Measurements from ENCODE around the gene RCBTB2.
"Not testable (repeated sequence)": the region's sequence is repeated elsewhere in the genome, so short reads cannot be mapped to it uniquely, and the experiment has no call there.

Gene RCBTB2

GRCh38 chr13:48492470-48493065 lies 40.3 kb downstream of the RCBTB2 start:
- peak; percentile 81 for DNase-seq

DNA sequence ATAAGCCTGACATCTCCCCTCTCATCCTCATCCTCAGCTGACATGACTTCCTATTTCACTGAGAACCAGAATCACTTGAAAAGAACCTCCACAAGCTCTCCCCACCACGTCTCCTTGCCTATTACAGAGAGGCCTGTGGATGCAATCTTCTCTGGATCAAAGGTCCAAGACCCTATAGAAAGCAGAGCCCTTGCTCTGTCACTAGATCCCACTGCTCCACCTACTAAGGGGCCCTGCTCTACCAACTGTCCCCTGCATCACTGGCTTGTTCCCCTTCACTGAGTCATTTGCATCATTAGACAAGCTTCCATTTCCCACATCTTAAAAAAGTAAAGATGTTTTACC lies 40.8 kb downstream of the RCBTB2 start:
- no peak for DNase-seq

DNA sequence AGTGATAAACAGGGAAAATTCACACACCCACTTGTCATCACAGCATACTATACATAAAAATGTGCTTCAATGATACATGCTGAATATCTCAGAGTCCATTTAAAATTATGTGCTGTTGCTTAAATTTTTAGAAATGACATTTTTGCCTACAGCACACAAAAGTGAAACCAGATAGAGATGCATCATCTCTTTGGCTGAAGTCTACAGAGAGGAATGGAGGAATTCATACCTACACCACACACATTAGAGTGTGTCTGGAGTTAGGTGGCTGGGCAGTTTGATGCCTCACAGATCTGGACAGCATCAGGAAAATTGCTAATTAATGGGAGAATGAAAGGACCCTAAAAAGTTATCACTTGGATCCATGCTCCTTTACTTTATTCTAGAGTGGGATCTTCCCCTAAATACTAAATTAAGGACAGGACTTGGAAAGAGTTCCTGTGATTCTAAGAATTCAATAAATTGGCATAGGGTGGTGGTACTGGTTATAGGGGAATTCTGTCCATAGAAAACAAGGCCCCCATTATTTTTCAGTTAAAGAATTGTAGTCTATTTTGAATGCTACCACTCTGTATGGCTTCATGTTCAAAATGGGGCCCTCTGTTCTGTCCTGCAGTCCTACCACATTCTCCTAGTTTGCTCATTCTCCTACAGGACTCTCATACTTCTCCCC lies 41.3 kb downstream of the RCBTB2 start:
- DNase-seq, result no peak

- no peak for DNase-seq
These were observed 42.6 kb downstream of the RCBTB2 start for GRCh38 chr13:48490241-48490640.

GRCh38 chr13:48489666-48490065 lies 43.2 kb downstream of the RCBTB2 start:
- DNase-seq, result no peak

DNA sequence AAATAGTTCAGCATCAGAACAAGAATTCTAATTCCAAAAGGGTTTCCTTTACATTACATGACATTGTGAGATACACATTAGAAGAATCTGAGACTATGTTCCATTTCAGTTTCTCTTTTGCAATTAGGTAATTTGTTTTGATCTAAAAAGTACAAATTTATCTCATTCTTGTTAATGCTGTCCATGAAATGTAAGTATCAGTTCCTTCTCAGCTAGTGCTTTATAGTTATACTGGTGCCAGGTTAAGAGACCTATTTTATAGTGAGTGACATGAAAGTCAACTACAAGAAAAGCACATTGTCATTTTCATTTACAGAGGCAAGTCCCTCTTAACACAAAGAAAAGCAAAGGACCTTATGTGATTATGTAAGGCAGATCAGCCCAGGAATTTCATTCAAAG lies 43.9 kb downstream of the RCBTB2 start:
- DNase-seq, result no peak

DNA sequence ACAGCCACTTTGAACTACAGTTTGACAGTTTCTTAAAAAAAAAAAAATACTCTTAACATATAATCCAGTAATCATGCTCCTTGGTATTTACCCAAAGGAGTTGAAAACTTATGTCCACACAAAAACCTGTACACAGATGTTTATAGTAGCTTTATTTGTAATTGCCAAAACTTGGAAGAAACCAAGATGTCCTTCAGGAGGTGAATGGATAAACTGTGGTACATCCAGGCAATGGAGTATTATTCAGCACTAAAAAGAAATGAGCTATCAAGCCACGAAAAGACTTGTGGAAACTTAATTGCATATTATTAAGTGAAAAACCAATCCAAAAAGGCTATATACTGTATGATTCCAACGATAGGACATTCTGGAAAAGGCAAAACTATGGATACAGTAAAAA lies 44.9 kb downstream of the RCBTB2 start:
- DNase-seq, result no peak

DNA sequence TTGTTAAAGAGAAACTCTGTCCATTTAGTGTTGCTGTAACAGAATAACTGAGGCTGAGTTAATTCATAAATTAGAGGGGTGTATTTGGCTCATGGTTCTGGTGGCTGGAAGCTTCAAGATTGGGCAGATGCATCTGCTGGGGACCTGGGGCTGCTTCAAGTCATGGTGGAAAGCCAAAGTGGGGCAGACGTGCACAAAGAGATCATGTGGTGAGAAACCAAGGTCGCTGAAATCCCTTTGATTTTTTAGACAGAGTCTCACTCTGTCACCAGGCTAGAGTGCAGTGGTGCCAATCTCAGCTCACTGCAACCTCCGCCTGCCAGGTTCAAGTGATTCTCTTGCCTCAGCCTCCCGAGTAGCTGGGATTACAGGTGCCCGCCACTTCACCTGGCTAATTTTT lies 46.0 kb downstream of the RCBTB2 start:
- no peak for DNase-seq

- DNase-seq, result no peak
These were observed 46.5 kb downstream of the RCBTB2 start for GRCh38 chr13:48486362-48486761.

- DNase-seq, result no peak
These were observed 47.4 kb downstream of the RCBTB2 start for GRCh38 chr13:48485432-48485831.

DNA sequence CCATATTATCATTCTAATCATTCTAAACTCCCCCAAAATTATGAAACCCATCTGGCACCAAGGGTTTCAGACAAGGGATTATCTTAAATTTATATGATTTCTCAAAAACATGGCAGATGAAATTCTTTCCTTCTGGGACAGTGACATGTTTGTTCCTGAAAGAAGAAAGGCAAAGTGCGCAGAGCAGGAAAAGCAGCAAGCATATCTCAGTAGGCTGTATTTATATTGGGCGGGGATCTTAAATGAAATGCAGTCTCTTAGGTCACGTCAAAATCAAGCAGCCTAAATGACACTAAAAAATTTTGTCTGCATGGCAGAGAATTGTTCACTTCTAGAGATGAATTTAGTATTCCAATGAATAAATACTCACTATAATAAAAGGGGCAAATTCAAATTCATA lies 49.3 kb downstream of the RCBTB2 start:
- no peak for DNase-seq

DNA sequence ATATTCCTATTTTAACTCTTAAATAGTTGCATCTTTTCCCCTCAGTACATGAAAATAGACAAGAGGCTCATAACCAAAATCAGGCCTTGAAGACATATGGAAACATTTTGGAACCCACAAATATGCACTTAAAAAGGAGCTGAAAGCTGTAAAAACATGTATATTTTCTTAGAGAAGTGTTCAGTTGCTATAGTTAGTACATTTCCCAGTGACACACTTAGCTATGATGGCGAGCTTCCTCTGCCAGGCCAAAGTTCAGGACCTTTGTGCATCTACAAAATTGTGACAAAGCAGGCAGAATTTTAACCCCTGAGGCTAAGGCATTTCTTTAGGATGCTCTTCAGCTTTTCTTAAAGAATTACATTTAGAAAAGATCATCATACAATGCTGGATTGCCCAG lies 54.5 kb downstream of the RCBTB2 start:
- no peak for DNase-seq

DNA sequence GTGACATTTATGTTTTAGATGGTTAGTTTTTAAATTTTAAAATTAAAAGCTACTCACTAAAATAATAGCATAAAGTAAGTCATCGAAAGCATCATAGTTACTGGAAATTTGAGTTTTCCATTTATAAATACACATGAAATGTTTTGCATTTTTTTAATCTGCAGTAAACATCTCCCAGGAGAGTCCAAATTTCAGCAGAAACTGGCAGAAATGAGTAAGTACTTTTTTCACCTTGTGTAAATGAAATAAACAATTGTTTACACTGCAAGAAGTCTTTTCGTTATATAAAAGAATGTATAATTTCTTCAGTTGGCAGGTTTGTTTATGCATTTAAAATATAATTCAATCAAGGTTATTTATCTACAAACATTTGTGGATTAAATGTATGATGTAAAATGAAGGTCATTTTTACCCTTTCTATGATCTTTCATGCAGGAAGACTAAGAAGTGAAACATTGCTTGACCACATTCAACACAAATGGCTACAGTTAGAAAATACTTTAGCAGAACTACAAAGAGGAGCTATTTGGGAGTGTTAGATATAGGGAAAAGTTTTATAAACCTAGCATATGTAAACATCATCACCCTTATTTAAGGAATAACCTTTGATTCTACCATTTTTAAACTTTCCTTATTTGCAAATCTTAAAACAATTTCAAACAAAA lies 55.6 kb downstream of the RCBTB2 start:
- no peak for DNase-seq

DNA sequence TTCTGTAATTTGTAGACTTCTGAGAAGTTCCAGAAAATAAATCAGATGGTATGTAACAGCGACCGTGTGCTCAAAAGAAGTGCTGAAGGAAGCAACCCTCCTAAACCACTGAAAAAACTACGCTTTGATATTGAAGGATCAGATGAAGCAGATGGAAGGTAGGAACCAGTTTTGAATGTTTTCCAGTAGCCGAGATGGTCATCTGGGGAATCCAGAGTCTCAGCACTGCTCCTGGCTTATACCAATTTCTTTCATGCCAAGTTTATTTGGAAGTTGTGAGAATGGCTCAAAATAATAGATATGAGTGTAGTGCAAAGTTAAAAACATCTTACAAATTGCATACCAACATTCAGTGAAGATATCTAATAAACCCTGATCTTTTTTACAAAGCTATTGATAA lies 56.2 kb downstream of the RCBTB2 start:
- no peak for DNase-seq

DNA sequence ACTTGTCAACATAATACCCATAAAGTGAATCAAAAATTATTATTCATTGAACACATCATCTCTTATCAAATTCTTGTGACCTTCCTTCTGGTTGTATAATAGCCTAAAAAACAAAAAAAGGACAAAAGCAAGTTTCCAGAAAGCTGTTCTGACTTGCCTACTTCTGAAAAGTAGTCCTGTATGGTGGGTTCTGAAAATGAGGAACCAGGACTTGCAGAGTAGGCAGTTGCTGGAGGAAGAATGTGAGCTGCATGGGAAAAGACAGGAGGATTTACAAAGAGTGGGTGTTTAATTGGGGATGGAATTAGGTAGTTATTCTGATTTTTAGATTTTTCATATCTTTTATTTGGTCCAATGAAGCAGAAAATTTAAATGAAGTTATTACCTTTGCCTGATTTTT lies 56.7 kb downstream of the RCBTB2 start:
- DNase-seq, result no peak

DNA sequence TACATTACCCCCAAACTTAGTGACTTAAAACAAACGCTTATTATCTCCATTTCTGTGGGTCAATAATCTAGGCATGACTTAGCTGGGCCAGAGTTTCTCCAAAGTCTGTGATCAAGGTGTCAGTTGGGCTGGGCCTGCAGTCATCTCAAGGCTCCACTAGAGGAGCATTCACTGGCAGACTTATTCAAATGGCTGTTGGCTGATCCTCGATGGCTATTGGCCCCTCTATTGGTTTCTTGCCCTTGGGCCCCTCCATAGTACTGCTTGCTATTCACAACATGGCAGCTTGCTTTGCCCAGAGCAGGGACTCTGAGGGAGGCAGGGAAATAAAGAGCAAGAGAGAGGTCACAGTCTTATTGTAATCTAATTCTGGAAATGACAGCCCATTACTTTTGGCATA lies 57.6 kb downstream of the RCBTB2 start:
- no peak for DNase-seq

GRCh38 chr13:48457578-48458242 lies 75.2 kb downstream of the RCBTB2 start:
- DNase-seq, result no peak

DNA sequence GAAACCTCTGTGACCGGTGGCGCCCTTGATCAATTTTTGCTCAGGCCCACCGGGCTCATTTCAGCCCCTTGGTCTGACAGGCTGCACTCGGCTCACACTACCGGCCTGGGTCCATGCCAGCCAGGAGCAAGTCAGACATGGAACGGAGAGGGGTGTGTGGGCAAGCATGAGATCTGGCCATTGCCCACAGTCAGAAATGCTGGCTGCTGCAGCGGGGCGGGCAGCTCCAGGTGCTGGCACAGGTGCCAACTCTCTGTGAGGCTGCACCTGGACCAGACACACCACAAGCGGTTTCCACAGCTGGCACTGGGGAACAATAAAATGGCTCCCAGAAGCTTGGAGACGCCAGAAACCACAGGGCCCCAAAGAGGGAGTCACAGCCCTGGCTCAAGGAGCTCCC lies 76.3 kb downstream of the RCBTB2 start:
- no peak for DNase-seq

- not testable (repeated sequence) for DNase-seq
These were observed 81.7 kb downstream of the RCBTB2 start for GRCh38 chr13:48451196-48451595.

DNA sequence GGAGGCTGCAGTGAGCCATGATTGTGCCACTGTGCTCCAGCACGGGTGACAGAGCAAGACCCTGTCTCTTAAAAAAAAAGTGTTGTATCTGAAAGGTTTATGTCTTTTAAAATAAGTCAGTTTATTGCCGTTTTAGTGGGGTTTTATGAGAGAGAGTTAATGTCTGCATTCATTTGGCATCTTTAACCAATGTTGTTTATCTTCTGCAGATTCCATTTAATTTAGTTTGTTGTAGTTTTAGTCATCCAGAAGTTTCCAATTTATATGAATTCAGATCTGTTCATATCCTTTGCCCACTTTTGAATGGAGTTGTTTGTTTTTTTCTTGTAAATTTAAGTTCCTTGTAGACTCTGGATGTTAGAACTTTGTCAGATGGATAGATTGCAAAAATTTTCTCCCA lies 83.2 kb downstream of the RCBTB2 start:
- no peak for DNase-seq

DNA sequence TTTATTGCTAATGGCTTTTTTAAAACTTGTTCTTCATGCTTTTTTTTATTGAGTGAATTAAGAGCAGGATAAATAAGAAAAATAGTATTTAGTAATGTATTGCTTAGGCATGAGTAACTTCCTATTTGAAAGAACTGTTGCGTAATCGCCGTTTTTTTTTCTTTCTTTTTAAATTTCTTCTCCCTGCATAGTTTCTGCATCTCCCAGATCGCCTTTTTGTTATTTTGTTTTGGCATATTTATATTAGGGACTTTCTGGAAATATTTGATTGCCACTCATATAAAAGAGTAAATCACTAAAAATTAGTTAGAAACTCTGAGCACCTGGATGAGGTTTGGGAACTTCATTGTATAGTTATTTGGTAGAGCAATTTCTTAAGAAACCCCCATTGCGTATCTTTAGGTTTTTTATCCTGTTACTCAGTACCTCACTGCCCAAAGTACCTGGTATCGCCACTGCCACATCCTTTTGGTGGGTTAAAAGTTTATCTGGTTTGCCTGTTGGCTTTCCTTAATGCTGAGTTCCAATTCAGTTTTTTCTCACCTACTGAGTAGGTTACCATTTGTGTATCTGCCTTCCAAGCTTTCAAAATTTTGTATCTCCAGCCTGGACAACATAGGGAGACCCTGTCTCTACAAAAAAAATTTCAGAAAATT lies 83.8 kb downstream of the RCBTB2 start:
- DNase-seq, result no peak

DNA sequence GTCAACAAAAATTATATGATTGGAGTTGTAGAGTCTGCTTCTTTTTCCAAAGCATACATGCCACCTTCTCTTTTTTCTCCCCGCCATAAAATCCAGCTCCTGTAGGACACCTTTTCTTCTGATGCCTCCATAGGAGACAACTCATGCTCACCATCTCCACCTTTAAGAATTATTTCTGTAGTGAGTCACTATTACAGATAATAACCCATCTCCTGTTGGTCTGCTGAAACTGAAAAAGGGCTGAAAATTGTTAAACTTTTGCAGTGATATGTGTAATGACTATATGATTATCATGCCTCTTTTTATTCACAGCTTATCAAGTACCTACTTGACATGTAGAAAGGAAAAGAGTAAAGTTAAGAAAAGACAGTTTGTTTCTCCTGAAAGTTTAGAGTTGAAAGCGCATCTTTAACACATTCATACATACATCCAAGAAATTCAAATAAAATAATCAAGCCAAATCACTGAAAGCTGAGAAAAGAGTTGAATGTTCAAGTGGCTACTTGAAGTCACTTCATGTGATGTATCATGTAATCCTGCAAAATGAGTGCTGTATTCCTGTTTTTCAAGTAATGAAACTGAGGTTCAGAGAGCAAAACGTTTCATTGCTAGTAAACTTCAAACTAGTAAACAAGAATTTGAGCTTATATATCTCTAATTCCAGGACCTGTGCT lies 84.5 kb downstream of the RCBTB2 start:
- DNase-seq, result no peak

- no peak for DNase-seq
These were observed 86.4 kb downstream of the RCBTB2 start for GRCh38 chr13:48446464-48446863.
